Trophoblast cell (in vitro differentiated cells and primary cell): Measurements from ENCODE around the gene AKAP13.
A peak's percentile ranks its signal among the peaks of the same experiment; 100 is the strongest.

ENCODE experiments used
- DNase-seq, 2 donors: peaks; one replicate each; pipeline ENCODE4 v3.0.0-alpha.2; 2016
- H2AFZ ChIP-seq: 2 replicates; pipeline ENCODE4 v1.6.1; 2013; ENCODE audit warnings: low read length, moderate library complexity, mild to moderate bottlenecking; ENCODE audit not compliant: insufficient read depth, poor library complexity
- H2AK5ac ChIP-seq: 2 replicates; pipeline ENCODE4 v1.6.1; 2013; ENCODE audit warnings: mild to moderate bottlenecking, low read length
- H2BK120ac ChIP-seq: 2 replicates; pipeline ENCODE4 v1.6.1; 2013; ENCODE audit warnings: low read length, mild to moderate bottlenecking, moderate library complexity; ENCODE audit not compliant: insufficient read depth, poor library complexity
- H2BK12ac ChIP-seq: 2 replicates; pipeline ENCODE4 v1.6.1; 2013; ENCODE audit warnings: mild to moderate bottlenecking, low read length, moderate library complexity
- H2BK5ac ChIP-seq: 2 replicates; pipeline ENCODE4 v1.6.1; 2013; ENCODE audit warnings: low read length, low read depth, moderate library complexity, mild to moderate bottlenecking; ENCODE audit not compliant: poor library complexity
- H3K14ac ChIP-seq: 2 replicates; pipeline ENCODE4 v1.6.1; 2013; ENCODE audit warnings: mild to moderate bottlenecking, low read length
- H3K18ac ChIP-seq: 2 replicates; pipeline ENCODE4 v1.6.1; 2013; ENCODE audit warnings: mild to moderate bottlenecking, low read length
- H3K23ac ChIP-seq: 2 replicates; pipeline ENCODE4 v1.6.1; 2013; ENCODE audit warnings: low read length
- H3K27ac ChIP-seq: 2 replicates; pipeline ENCODE4 v1.5.1; 2013; ENCODE audit warnings: low read depth, mild to moderate bottlenecking, inconsistent platforms, low read length, moderate library complexity
- H3K27me3 ChIP-seq: 2 replicates; pipeline ENCODE4 v1.6.1; 2013; ENCODE audit warnings: inconsistent platforms, mild to moderate bottlenecking, low read length, moderate library complexity; ENCODE audit not compliant: insufficient read depth
- H3K36me3 ChIP-seq, 2 experiments: 1 replicate in 1 of 2; 2 replicates in 1 of 2; pipeline ENCODE4 v1.6.1; 2013; ENCODE audit warnings: low read length in 2 of 2, mild to moderate bottlenecking in 2 of 2, moderate library complexity in 1 of 2; ENCODE audit not compliant: insufficient read depth in 2 of 2, control insufficient read depth in 1 of 2
- H3K4ac ChIP-seq: 2 replicates; pipeline ENCODE4 v1.6.1; 2013; ENCODE audit warnings: low read depth, mild to moderate bottlenecking, low read length, moderate library complexity
- H3K4me1 ChIP-seq, 2 experiments: 1 replicate in 1 of 2; 2 replicates in 1 of 2; pipeline ENCODE4 v1.6.1; 2013; ENCODE audit warnings: low read length in 2 of 2, mild to moderate bottlenecking in 2 of 2, moderate library complexity in 1 of 2; ENCODE audit not compliant: insufficient read depth in 2 of 2, control insufficient read depth in 1 of 2
- H3K4me2 ChIP-seq: 2 replicates; pipeline ENCODE4 v1.6.1; 2013; ENCODE audit warnings: inconsistent platforms, mild to moderate bottlenecking, low read length, moderate library complexity
- H3K4me3 ChIP-seq: 2 replicates; pipeline ENCODE4 v1.5.1; 2013; ENCODE audit warnings: mild to moderate bottlenecking, low read depth, low read length, inconsistent platforms
- H3K79me1 ChIP-seq: one replicate; pipeline ENCODE4 v1.6.1; 2013; ENCODE audit warnings: low read length
- H3K79me2 ChIP-seq: 2 replicates; pipeline ENCODE4 v1.6.1; 2013; ENCODE audit warnings: low read length, mild to moderate bottlenecking; ENCODE audit not compliant: control insufficient read depth, insufficient read depth, poor library complexity
- H3K9ac ChIP-seq: 2 replicates; pipeline ENCODE4 v1.6.1; 2013; ENCODE audit warnings: mild to moderate bottlenecking, low read length
- H3K9me3 ChIP-seq: 2 replicates; pipeline ENCODE4 v1.6.1; 2013; ENCODE audit warnings: low read depth, mild to moderate bottlenecking, control low read depth, inconsistent platforms, low read length; ENCODE audit not compliant: insufficient read depth
- H4K12ac ChIP-seq: 2 replicates; pipeline ENCODE4 v1.6.1; 2013; ENCODE audit warnings: low read depth, mild to moderate bottlenecking, low read length, moderate library complexity
- H4K8ac ChIP-seq: 2 replicates; pipeline ENCODE4 v1.6.1; 2013; ENCODE audit warnings: low read depth, mild to moderate bottlenecking, low read length, moderate library complexity
- H4K91ac ChIP-seq: one replicate; pipeline ENCODE4 v1.6.1; 2013; ENCODE audit warnings: low read depth, mild to moderate bottlenecking, low read length, moderate library complexity
- WGBS: extraction: QIAGEN DNeasy Blood & Tissue Kit; methylation state at CpG from one replicate; pipeline ENCODE4 v1.1.7; 2013; ENCODE audit warnings: missing lambda C conversion rate; ENCODE audit not compliant: insufficient read length, insufficient coverage; ENCODE audit errors: extremely low coverage; 5-methylcytosine and 5-hydroxymethylcytosine counted together

AKAP13 gene

GRCh38 chr15:85748176-85748575 lies 367.8 kb downstream of the AKAP13 start:
- H2BK120ac ChIP-seq = no peak overlapping the region
- no peaks in the 10 kb centered on the region for H3K79me2 ChIP-seq
- no peak overlapping the region for H3K4me2 ChIP-seq
- H3K4ac ChIP-seq = no peak overlapping the region
- H3K27me3 ChIP-seq = no peaks in the 10 kb centered on the region
- no peak overlapping the region for H3K27ac ChIP-seq
- no peak overlapping the region for H2AK5ac ChIP-seq
- no peak overlapping the region for H2BK5ac ChIP-seq
- H3K23ac ChIP-seq = no peak overlapping the region
- no peaks in the 10 kb centered on the region for H3K9me3 ChIP-seq
- peaks cover 0 to 2% of the 10 kb centered on the region in 2 experiments for H3K4me1 ChIP-seq
- no peak overlapping the region for H4K8ac ChIP-seq
- no peak overlapping the region for H3K18ac ChIP-seq
- peaks cover 44 to 47% of the 10 kb centered on the region in 2 experiments for H3K36me3 ChIP-seq
- H3K79me1 ChIP-seq = no peaks in the 10 kb centered on the region
- H3K14ac ChIP-seq = no peak overlapping the region
- H2AFZ ChIP-seq = no peak overlapping the region
- no peak overlapping the region for H3K9ac ChIP-seq
- WGBS = no CpG with 5 or more reads among the region's 9 CpGs
- H3K4me3 ChIP-seq = no peak overlapping the region
- no peak overlapping the region for H4K12ac ChIP-seq
- no peak overlapping the region for H2BK12ac ChIP-seq
- no peak for DNase-seq
- no peak overlapping the region for H4K91ac ChIP-seq

DNA sequence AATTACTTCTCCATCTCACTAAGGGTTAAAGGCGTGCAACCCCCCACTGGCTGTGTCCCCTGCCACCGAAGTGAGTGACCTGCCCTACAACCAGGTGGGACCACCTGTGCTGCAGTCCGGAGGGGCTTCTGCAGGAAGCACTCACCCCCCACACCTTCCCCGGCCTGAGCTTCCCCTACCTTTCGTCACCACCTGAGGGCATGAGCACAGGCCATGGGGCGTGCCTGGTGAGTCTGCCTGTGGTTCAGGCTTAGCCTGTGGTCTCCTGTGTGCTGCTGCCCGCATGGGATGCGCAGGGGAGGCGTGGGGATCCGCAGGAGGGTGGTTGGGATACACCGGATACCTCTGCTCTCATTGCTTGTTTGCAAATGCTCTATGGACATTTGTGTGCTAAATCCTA lies 368.3 kb downstream of the AKAP13 start:
- H3K4me3 ChIP-seq = no peak overlapping the region

DNA sequence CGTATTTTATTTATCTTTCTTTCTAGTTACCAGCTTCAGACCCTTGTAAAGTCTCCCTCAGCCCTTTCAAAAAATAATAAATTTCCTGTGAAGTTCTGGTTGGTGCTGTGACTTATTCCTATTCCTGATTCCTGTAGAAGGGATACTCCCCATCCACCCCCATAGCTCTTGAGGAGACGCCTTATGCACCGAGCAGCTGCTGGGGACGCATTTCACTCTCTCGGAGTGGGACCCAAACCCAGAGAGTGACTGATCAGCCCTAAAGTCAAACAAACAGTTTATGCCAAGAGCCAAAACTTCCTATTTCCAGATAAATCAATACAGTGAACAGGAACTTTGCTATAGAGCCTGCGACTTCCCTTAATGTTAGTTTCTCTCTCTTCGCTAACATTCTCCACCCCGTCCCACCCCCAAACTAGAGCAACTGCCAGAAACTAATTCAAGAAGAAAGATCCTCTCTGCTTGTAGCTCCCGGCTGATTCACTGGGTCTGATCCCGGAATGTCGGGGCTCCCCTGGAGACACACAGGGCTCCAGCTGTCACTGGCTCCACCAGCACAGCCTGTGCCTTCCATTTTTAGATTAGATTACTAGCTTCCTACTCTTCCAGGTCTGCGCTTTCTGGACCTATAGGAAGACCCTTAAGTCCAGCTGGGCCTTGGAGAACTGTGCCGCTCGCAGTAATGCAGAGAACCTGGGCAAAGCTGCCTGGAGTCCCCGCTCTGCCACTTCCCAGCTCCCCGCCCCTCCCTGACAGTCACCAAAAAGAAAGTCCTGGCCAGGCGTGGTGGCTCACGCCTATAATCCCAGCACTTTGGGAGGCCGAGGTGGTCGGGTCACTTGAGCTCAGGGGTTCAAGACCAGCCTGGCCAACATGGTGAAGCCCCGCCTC lies 369.1 kb downstream of the AKAP13 start:
- Histone ChIP-seq H3K23ac (no peak overlapping the region), H3K9me3 (no peaks in the 10 kb centered on the region), H3K4me1 (peaks cover 0 to 2% of the 10 kb centered on the region in 2 experiments), H4K12ac (no peak overlapping the region), H4K8ac (no peak overlapping the region), H3K27me3 (no peaks in the 10 kb centered on the region), H2BK120ac (no peak overlapping the region), H3K4me3 (no peak overlapping the region), H3K27ac (no peak overlapping the region), H3K18ac (no peak overlapping the region), H3K36me3 (peaks cover 36 to 40% of the 10 kb centered on the region in 2 experiments), H3K4ac (no peak overlapping the region), H3K79me2 (no peaks in the 10 kb centered on the region), H4K91ac (no peak overlapping the region), H3K14ac (no peak overlapping the region), H3K79me1 (no peaks in the 10 kb centered on the region), H3K9ac (no peak overlapping the region), H2BK5ac (no peak overlapping the region), H2AK5ac (no peak overlapping the region), H2AFZ (no peak overlapping the region), H3K4me2 (no peak overlapping the region), H2BK12ac (no peak overlapping the region)
- WGBS = no CpG with 5 or more reads among the region's 21 CpGs
- no peak for DNase-seq

More for the DNA sequence above, 368.3 kb downstream of the AKAP13 start:
- H2BK120ac ChIP-seq = no peak overlapping the region
- peaks cover 38 to 46% of the 10 kb centered on the region in 2 experiments for H3K36me3 ChIP-seq
- no peak overlapping the region for H3K23ac ChIP-seq
- H4K91ac ChIP-seq = no peak overlapping the region
- DNase-seq = peak; percentile 57 to 70
- H3K79me2 ChIP-seq = no peaks in the 10 kb centered on the region
- no peak overlapping the region for H3K9ac ChIP-seq
- H2AK5ac ChIP-seq = no peak overlapping the region
- H3K9me3 ChIP-seq = no peaks in the 10 kb centered on the region
- WGBS = no CpG with 5 or more reads among the region's 11 CpGs
- no peak overlapping the region for H3K14ac ChIP-seq
- no peak overlapping the region for H4K8ac ChIP-seq
- no peak overlapping the region for H3K4ac ChIP-seq
- H3K27me3 ChIP-seq = no peaks in the 10 kb centered on the region
- peaks cover 0 to 2% of the 10 kb centered on the region in 2 experiments for H3K4me1 ChIP-seq
- no peak overlapping the region for H2BK12ac ChIP-seq
- no peak overlapping the region for H4K12ac ChIP-seq
- no peak overlapping the region for H2BK5ac ChIP-seq
- no peak overlapping the region for H3K4me2 ChIP-seq
- no peaks in the 10 kb centered on the region for H3K79me1 ChIP-seq
- no peak overlapping the region for H2AFZ ChIP-seq
- no peak overlapping the region for H3K18ac ChIP-seq
- no peak overlapping the region for H3K27ac ChIP-seq

DNA sequence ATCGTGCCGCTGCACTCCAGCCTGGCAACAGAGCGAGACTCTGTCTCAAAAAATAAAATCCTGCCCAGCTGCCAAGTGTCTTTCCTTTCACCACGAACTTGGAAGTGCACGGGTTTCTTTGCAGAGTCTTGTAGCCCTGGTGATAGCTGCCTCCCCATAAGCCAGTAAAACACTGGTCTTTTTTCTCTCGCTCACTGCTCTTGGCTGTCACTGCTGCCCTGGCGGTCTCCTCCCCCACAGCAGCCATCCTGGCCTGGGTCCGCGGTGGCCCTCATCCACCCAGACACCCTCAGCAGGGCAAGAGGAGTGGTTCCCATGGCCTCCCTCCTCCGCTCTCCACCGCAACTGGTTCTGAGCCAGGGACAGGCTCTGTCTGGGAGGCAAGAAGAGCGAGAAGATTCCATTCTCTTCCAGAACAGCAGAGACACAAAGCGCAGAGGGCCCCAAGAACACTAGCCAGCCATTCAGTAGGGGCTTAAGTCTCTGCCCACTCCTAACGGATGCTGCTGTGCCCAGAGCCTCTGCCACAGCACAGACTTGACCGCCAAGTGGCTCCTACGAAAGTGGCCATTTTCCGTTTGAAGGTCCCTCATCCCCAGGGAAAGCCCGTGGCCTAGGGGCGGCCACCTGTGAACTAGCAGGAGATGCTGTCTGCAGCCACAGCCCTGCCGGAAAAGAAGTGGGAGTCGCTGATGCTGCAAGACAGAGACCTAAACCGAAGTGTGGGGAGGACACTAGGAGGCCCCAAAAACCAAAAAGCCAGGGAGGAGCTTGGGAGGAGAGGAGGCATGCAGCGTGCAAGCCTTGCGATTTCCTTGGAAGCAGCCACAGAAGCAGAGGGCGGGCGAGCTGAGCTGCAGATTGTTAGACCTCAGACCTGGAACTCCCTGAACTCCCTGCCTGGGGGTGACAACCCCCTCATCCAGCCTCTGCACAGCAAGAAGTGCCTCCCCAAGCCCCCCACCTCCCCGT lies 370.2 kb downstream of the AKAP13 start:
- H3K4me1 ChIP-seq = peaks cover 0 to 2% of the 10 kb centered on the region in 2 experiments
- H2BK12ac ChIP-seq = no peak overlapping the region
- no peak overlapping the region for H2AK5ac ChIP-seq
- no peak overlapping the region for H2BK120ac ChIP-seq
- H2AFZ ChIP-seq = no peak overlapping the region
- no CpG with 5 or more reads among the region's 27 CpGs for WGBS
- H3K4me3 ChIP-seq = no peak overlapping the region
- H4K12ac ChIP-seq = no peak overlapping the region
- H3K27ac ChIP-seq = no peak overlapping the region
- H3K4me2 ChIP-seq = no peak overlapping the region
- no peaks in the 10 kb centered on the region for H3K79me2 ChIP-seq
- H3K18ac ChIP-seq = no peak overlapping the region
- H2BK5ac ChIP-seq = no peak overlapping the region
- H4K91ac ChIP-seq = no peak overlapping the region
- H3K14ac ChIP-seq = no peak overlapping the region
- H3K4ac ChIP-seq = no peak overlapping the region
- H3K36me3 ChIP-seq = peaks cover 27 to 31% of the 10 kb centered on the region in 2 experiments
- H3K9ac ChIP-seq = no peak overlapping the region
- DNase-seq = no peak
- H3K23ac ChIP-seq = no peak overlapping the region
- no peaks in the 10 kb centered on the region for H3K9me3 ChIP-seq
- no peaks in the 10 kb centered on the region for H3K27me3 ChIP-seq
- peak overlapping the region; percentile 25 for H4K8ac ChIP-seq
- no peaks in the 10 kb centered on the region for H3K79me1 ChIP-seq
